Measurements from ENCODE around the gene KPNB1. TPM values are rescaled to one million over a fixed set of nuclear protein-coding genes. Genes with fewer than 3 reads are reported as not detected.

The KPNB1 gene
- polyA plus RNA-seq, 2 of the 4 experiments (the other 2 are of a cell fraction), result 315 to 358 TPM

- ATAC-seq (no peak), FAIRE-seq (no peak), DNase-seq (ENCODE audit: low read depth in 1 of 2, low spot score in 1 of 2) (no peak)
- WGBS (ENCODE audit: missing lambda C conversion rate), result 71% methylated on average over 2 of the region's 2 CpGs
- peaks cover 34% of the 10 kb centered on the region for H3K4me1 ChIP-seq
- no peaks in the 10 kb centered on the region for H3K9me3 ChIP-seq
- TF ChIP-seq ZC3H11A (IDR thresholded peaks at IDR 0.05), result no peak
- 0 out of 2 replicates have a peak, but pooled peaks have one; percentile 29 for TF ChIP-seq HOXB5 (CRISPR knock-in tag; IDR thresholded peaks at IDR 0.05)
- peak overlapping the region; percentile 67 for H3K4me2 ChIP-seq
- peak overlapping the region; percentile 61 to 85 for H3K27ac ChIP-seq
- POLR2A ChIA-PET, result interaction anchor here (0.6 to 2.6 kb wide), 4 partner anchors 28 to 298 kb away, joined by 3 to 18 read pairs (median 3); partner anchors contain the start of genes EFCAB13 and KPNB1
- CTCF ChIA-PET, result interaction anchor here (0.8 to 1.9 kb wide), 4 partner anchors 18 to 185 kb away, joined by 3 to 6 read pairs (median 4); no protein-coding TSS in a partner anchor
- no peak overlapping the region for H3K4me3 ChIP-seq
Measured at GRCh38 chr17:47622180-47622549, 27.6 kb upstream of the KPNB1 start.

- no peak for FAIRE-seq
- POLR2A ChIA-PET, result interaction anchor here (2.3 kb wide), 1 partner anchor 25 kb away, joined by 10 read pairs; the partner anchor contains the start of gene KPNB1
- no peak for DNase-seq (ENCODE audit: low read depth in 1 of 2, low spot score in 1 of 2)
- CTCF ChIA-PET, result interaction anchor here (0.6 to 9.1 kb wide), 6 partner anchors 9 to 303 kb away, joined by 3 to 64 read pairs (median 6); partner anchors contain the start of gene KPNB1
- Histone ChIP-seq H3K27ac (no peak overlapping the region), H3K4me2 (no peak overlapping the region), H3K9me3 (no peaks in the 10 kb centered on the region), H3K4me1 (peaks cover 32% of the 10 kb centered on the region), H3K4me3 (no peak overlapping the region)
- 93% methylated on average over 1 of the region's 1 CpG for WGBS (ENCODE audit: missing lambda C conversion rate)
- no peak for ATAC-seq
- TF ChIP-seq REST (IDR thresholded peaks at IDR 0.05), result no peak
- TF ChIP-seq RAD21 (conservative IDR thresholded peaks at IDR 0.05 in 1 of 2, IDR thresholded peaks at IDR 0.05 in 1 of 2), result no peak
- no peak for TF ChIP-seq NFE2L2 (conservative IDR thresholded peaks at IDR 0.05; ENCODE audit: low read length)
- TF ChIP-seq KDM1A (IDR thresholded peaks at IDR 0.05; ENCODE audit: low read depth), result peak; percentile 77; the same call in 1 of the 2 replicates
- peak; percentile 73; the same call in 1 of the 2 replicates for TF ChIP-seq HDAC2 (IDR thresholded peaks at IDR 0.05)
- no peak for TF ChIP-seq RCOR1 (IDR thresholded peaks at IDR 0.05; ENCODE audit: low read depth, low read length)
- no peak for TF ChIP-seq CEBPB (IDR thresholded peaks at IDR 0.05)
- TF ChIP-seq CHD2 (IDR thresholded peaks at IDR 0.05; ENCODE audit: low read length, partially characterized antibody), result no peak
Measured at GRCh38 chr17:47624727-47625068, 25.0 kb upstream of the KPNB1 start.

- ChIA-PET CTCF (interaction anchor here (1.3 to 9.1 kb wide), 3 partner anchors 10 to 19 kb away, joined by 4 to 64 read pairs (median 17); no protein-coding TSS in a partner anchor), POLR2A (no interaction called here)
- Histone ChIP-seq H3K4me2 (no peak overlapping the region), H3K27ac (no peak overlapping the region), H3K4me1 (no peaks in the 10 kb centered on the region; the same call in 2 of the 3 replicates), H3K4me3 (no peak overlapping the region), H3K9me3 (no peaks in the 10 kb centered on the region)
- FAIRE-seq (no peak), ATAC-seq (no peak), DNase-seq (ENCODE audit: low read depth in 1 of 2, low spot score in 1 of 2) (no peak)
- WGBS (ENCODE audit: missing lambda C conversion rate), result 95% methylated on average over 8 of the region's 8 CpGs
- no peak for TF ChIP-seq SREBF2 (IDR thresholded peaks at IDR 0.05)
- TF ChIP-seq BHLHE40 (IDR thresholded peaks at IDR 0.05; ENCODE audit: low read depth, low read length), result no peak
- TF ChIP-seq REST (IDR thresholded peaks at IDR 0.05), result no peak
- TF ChIP-seq HOXA7 (CRISPR knock-in tag; IDR thresholded peaks at IDR 0.05), result no peak
- no peak for TF ChIP-seq CHD4 (IDR thresholded peaks at IDR 0.05; ENCODE audit: borderline replicate concordance)
- TF ChIP-seq HOXB5 (CRISPR knock-in tag; IDR thresholded peaks at IDR 0.05), result no peak
- no peak for TF ChIP-seq BCL3 (IDR thresholded peaks at IDR 0.05)
- TF ChIP-seq RAD21 (conservative IDR thresholded peaks at IDR 0.05 in 1 of 2, IDR thresholded peaks at IDR 0.05 in 1 of 2), result no peak
- no peak for TF ChIP-seq TP53 (CRISPR knock-in tag; IDR thresholded peaks at IDR 0.05)
- TF ChIP-seq MAX (IDR thresholded peaks at IDR 0.05), result no peak
- no peak for TF ChIP-seq ATOH8 (CRISPR knock-in tag; IDR thresholded peaks at IDR 0.05; ENCODE audit: low read depth)
- TF ChIP-seq NR3C1 (IDR thresholded peaks at IDR 0.05), result no peak
- TF ChIP-seq POLR2A (IDR thresholded peaks at IDR 0.05; ENCODE audit: low read length), result no peak
- no peak for TF ChIP-seq HEYL (CRISPR knock-in tag; IDR thresholded peaks at IDR 0.05)
- no peak for TF ChIP-seq SMC3 (IDR thresholded peaks at IDR 0.05)
- no peak for TF ChIP-seq MYC (IDR thresholded peaks at IDR 0.05; ENCODE audit: borderline replicate concordance, low read length)
- TF ChIP-seq ESRRA (IDR thresholded peaks at IDR 0.05; ENCODE audit: borderline replicate concordance, low read length), result no peak
- TF ChIP-seq ZFP36 (IDR thresholded peaks at IDR 0.05; ENCODE audit: borderline replicate concordance, partially characterized antibody), result no peak
Measured at GRCh38 chr17:47628014-47628566, 21.6 kb upstream of the KPNB1 start.

Measured in A549 (cell line).